ENCODE measurements around the gene MRPL20. TPM values are rescaled to one million over a fixed set of nuclear protein-coding genes. Genes with fewer than 3 reads are reported as not detected.

The MRPL20 gene
- polyA plus RNA-seq, 3 donors = 84.3 to 186 (median 156) TPM

DNA sequence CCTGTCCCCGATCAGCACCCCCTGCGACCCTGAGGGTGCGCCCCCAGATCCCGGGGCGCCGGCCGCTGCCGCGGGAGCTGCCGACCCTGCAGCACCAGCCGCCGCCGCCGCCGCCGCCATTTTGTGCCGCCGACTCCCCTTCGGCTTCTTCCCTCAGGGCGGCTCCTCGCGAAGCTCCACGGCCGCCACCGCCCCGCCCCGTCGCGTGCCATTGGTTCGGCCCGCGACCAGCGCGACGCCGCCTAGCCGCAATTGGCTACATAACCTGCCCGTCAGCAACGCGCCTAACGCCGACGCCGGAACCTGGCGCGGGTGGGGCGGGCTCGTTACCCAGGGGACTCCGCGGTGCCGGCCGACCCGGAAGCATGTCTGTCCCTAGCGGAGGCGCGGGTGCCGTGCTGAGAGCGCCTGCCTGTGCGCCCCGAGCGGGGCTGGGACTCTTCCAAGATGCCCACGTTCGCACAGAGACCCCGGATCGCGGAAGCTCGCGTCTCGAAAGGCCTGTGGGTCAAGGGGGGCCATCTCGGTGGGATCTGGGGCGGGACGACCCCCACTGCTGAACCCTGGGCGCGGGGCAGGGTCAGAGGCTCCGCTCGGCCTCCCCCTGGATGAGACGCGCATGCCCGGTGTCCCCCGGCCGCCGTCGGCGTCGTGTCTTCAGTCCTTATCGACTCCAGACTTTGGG lies 7.8 kb downstream of the MRPL20 start, which contains the start of gene CCNL2:
Gene CCNL2 (minus strand): TSS at position 149 of the 685 bp plus-strand sequence. CDS start 29 bp downstream, at position 120.
- Mint-ChIP-seq H3K4me1 (peaks cover 32% of the 10 kb centered on the region), H3K9me3 (no peaks in the 10 kb centered on the region), H3K4me3 (peak within 1 kb of the TSS; percentile 89 to 93), H3K27ac (peak within 1 kb of the TSS; percentile 87 to 95 (median 91)), H3K36me3 (peaks cover 48 to 73% of the 10 kb centered on the region in 2 donors), H3K27me3 (ENCODE audit: low read depth in 3 of 3) (no peaks in the 10 kb centered on the region)
- Histone ChIP-seq H3K9ac (ENCODE audit: insufficient read depth, low read length, poor library complexity, severe bottlenecking) (peak within 1 kb of the TSS; percentile 97), H3K4me1 (ENCODE audit: control insufficient read depth in 1 of 2, insufficient read depth in 2 of 2, low read length in 2 of 2) (peaks cover 24 to 31% of the 10 kb centered on the region in 2 donors), H4K20me1 (ENCODE audit: insufficient read depth, low read length) (peaks cover 37% of the 10 kb centered on the region), H3K36me3 (replicated peaks in 1 of 2; ENCODE audit: control insufficient read depth in 1 of 2, insufficient read depth in 2 of 2, low read length in 2 of 2) (peaks cover 50 to 66% of the 10 kb centered on the region in 2 donors), H2AFZ (ENCODE audit: insufficient read depth, low read depth, low read length, poor library complexity, severe bottlenecking) (peak within 1 kb of the TSS; percentile 93), H3K27me3 (ENCODE audit: control insufficient read depth in 2 of 2, insufficient read depth in 2 of 2, low read length in 2 of 2) (no peaks in the 10 kb centered on the region), H3K79me2 (ENCODE audit: insufficient read depth, low read length) (peaks cover 72% of the 10 kb centered on the region), H3K27ac (ENCODE audit: low read depth in 1 of 2, low read length in 2 of 2) (peak within 1 kb of the TSS; percentile 82), H3K4me2 (replicated peaks; ENCODE audit: extremely low read depth, low read length, poor library complexity, severe bottlenecking) (peak within 1 kb of the TSS; percentile 88), H3K9me3 (replicated peaks in 1 of 2; ENCODE audit: control insufficient read depth in 1 of 2, insufficient read depth in 1 of 2, low read length in 2 of 2) (no peaks in the 10 kb centered on the region), H3K4me3 (replicated peaks in 1 of 3; ENCODE audit: low read depth in 2 of 3, low read length in 3 of 3) (peak within 1 kb of the TSS; percentile 72 to 99 (median 87))
- WGBS (ENCODE audit: insufficient coverage) = under 1% methylated on average over 81 of the region's 86 CpGs
- peak; percentile 98 to 99 (median 98) for DNase-seq
- intact Hi-C loops (cut with micrococcal nuclease) = no loop called here
- TF ChIP-seq, protein P1, sequence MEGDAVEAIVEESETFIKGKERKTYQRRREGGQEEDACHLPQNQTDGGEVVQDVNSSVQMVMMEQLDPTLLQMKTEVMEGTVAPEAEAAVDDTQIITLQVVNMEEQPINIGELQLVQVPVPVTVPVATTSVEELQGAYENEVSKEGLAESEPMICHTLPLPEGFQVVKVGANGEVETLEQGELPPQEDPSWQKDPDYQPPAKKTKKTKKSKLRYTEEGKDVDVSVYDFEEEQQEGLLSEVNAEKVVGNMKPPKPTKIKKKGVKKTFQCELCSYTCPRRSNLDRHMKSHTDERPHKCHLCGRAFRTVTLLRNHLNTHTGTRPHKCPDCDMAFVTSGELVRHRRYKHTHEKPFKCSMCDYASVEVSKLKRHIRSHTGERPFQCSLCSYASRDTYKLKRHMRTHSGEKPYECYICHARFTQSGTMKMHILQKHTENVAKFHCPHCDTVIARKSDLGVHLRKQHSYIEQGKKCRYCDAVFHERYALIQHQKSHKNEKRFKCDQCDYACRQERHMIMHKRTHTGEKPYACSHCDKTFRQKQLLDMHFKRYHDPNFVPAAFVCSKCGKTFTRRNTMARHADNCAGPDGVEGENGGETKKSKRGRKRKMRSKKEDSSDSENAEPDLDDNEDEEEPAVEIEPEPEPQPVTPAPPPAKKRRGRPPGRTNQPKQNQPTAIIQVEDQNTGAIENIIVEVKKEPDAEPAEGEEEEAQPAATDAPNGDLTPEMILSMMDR (IDR thresholded peaks at IDR 0.05) = peak; percentile 67

- H3K4me3 ChIP-seq (replicated peaks in 1 of 3; ENCODE audit: low read depth in 2 of 3, low read length in 3 of 3) = peak overlapping the region; percentile 72 to 87 (median 83)
- Mint-ChIP-seq H3K27ac (peak overlapping the region; percentile 83 to 92 (median 87)), H3K9me3 (no peaks in the 10 kb centered on the region), H3K4me1 (peaks cover 32% of the 10 kb centered on the region), H3K36me3 (peaks cover 51 to 73% of the 10 kb centered on the region in 2 donors), H3K4me3 (peak overlapping the region; percentile 89 to 90), H3K27me3 (ENCODE audit: low read depth in 3 of 3) (no peaks in the 10 kb centered on the region)
- intact Hi-C loops (cut with micrococcal nuclease) = loop anchor here in 1 of 2 donors (1.0 kb wide), 1 partner anchor 8 kb away; no protein-coding TSS in a partner anchor
- H3K27me3 ChIP-seq (ENCODE audit: control insufficient read depth in 2 of 2, insufficient read depth in 2 of 2, low read length in 2 of 2) = no peaks in the 10 kb centered on the region
- peak overlapping the region; percentile 88 for H3K4me2 ChIP-seq (replicated peaks; ENCODE audit: extremely low read depth, low read length, poor library complexity, severe bottlenecking)
- H4K20me1 ChIP-seq (ENCODE audit: insufficient read depth, low read length) = peaks cover 43% of the 10 kb centered on the region
- H3K9ac ChIP-seq (ENCODE audit: insufficient read depth, low read length, poor library complexity, severe bottlenecking) = peak overlapping the region; percentile 97
- H3K9me3 ChIP-seq (replicated peaks in 1 of 2; ENCODE audit: control insufficient read depth in 1 of 2, insufficient read depth in 1 of 2, low read length in 2 of 2) = no peaks in the 10 kb centered on the region
- peak overlapping the region; percentile 93 for H2AFZ ChIP-seq (ENCODE audit: insufficient read depth, low read depth, low read length, poor library complexity, severe bottlenecking)
- peaks cover 24 to 31% of the 10 kb centered on the region in 2 donors for H3K4me1 ChIP-seq (ENCODE audit: control insufficient read depth in 1 of 2, insufficient read depth in 2 of 2, low read length in 2 of 2)
- H3K27ac ChIP-seq (ENCODE audit: low read depth in 1 of 2, low read length in 2 of 2) = peak overlapping the region; percentile 32 to 82
- under 1% methylated on average over 46 of the region's 54 CpGs for WGBS (ENCODE audit: insufficient coverage)
- peak in 1 of 3 donors; percentile 19 for DNase-seq
- TF ChIP-seq, protein P1 (IDR thresholded peaks at IDR 0.05) = no peak
- H3K79me2 ChIP-seq (ENCODE audit: insufficient read depth, low read length) = peaks cover 77% of the 10 kb centered on the region
- H3K36me3 ChIP-seq (replicated peaks in 1 of 2; ENCODE audit: control insufficient read depth in 1 of 2, insufficient read depth in 2 of 2, low read length in 2 of 2) = peaks cover 54 to 67% of the 10 kb centered on the region in 2 donors
These were observed 8.4 kb downstream of the MRPL20 start for GRCh38 chr1:1398677-1399186.

All from CD14-positive monocyte (primary cell).